ENCODE data around the gene TIMM44. TPM values are rescaled to one million over a fixed set of nuclear protein-coding genes. Genes with fewer than 3 reads are reported as not detected.

Gene TIMM44
- total RNA-seq, 1 donor from 2014 or later = 75.4 TPM

DNA sequence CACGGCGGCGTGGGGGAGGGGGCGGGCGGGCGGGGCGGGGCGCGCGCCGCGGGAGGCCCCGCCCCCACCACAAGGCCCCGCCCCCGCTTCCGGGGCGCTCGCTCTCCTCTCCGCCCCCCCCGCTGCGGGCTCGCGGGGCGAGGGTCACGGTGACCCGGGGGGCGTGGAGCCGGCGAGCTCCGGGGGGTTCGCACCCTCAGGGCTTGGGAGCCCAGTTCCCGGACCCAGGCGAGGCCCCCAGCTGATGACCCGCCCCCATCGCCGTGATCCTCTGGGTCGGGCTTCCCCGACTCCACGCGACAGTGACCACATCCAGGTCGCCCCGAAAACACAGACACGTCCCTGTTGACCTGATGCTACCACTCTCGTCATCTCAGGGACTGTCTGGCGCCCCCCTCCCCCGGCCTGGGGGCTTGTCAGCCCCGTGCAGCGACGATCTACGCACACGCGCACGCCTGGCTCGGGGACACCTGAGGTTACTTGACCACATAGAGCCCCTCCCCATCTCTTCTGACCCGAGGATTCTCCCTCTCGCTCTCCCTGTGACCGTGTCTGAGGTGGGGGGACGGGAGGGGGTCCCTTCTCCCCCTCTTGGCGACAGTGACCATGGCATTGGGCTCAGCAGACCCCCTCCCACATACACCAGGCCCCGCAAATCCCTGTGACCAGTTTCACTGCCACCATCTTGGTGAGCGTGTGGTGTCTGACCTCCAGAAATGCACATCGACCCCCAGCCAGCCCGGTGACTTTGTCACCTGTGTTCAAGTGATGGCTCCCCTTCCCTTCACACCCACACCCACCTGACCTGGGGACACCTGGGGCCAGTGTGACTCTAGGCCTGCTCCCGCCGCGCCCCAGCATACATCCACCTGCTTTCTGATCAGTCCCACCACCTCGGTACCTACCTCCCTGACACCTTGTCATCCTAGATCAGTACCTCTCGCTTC, 39.1 kb downstream of the TIMM44 start:
- TF ChIP-seq, protein P1, sequence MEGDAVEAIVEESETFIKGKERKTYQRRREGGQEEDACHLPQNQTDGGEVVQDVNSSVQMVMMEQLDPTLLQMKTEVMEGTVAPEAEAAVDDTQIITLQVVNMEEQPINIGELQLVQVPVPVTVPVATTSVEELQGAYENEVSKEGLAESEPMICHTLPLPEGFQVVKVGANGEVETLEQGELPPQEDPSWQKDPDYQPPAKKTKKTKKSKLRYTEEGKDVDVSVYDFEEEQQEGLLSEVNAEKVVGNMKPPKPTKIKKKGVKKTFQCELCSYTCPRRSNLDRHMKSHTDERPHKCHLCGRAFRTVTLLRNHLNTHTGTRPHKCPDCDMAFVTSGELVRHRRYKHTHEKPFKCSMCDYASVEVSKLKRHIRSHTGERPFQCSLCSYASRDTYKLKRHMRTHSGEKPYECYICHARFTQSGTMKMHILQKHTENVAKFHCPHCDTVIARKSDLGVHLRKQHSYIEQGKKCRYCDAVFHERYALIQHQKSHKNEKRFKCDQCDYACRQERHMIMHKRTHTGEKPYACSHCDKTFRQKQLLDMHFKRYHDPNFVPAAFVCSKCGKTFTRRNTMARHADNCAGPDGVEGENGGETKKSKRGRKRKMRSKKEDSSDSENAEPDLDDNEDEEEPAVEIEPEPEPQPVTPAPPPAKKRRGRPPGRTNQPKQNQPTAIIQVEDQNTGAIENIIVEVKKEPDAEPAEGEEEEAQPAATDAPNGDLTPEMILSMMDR (IDR thresholded peaks at IDR 0.05) = no peak
- DNase-seq (ENCODE audit: low spot score) = no peak
- Mint-ChIP-seq H3K27me3 (ENCODE audit: low read depth) (no peaks in the 10 kb centered on the region), H3K36me3 (ENCODE audit: low read depth) (peaks cover 6% of the 10 kb centered on the region), H3K27ac (ENCODE audit: unreplicated experiment) (peak overlapping the region; percentile 81), H3K4me1 (ENCODE audit: low read depth) (peaks cover 27% of the 10 kb centered on the region), H3K4me3 (ENCODE audit: unreplicated experiment) (peak overlapping the region; percentile 89), H3K9me3 (ENCODE audit: low read depth) (no peaks in the 10 kb centered on the region)

DNA sequence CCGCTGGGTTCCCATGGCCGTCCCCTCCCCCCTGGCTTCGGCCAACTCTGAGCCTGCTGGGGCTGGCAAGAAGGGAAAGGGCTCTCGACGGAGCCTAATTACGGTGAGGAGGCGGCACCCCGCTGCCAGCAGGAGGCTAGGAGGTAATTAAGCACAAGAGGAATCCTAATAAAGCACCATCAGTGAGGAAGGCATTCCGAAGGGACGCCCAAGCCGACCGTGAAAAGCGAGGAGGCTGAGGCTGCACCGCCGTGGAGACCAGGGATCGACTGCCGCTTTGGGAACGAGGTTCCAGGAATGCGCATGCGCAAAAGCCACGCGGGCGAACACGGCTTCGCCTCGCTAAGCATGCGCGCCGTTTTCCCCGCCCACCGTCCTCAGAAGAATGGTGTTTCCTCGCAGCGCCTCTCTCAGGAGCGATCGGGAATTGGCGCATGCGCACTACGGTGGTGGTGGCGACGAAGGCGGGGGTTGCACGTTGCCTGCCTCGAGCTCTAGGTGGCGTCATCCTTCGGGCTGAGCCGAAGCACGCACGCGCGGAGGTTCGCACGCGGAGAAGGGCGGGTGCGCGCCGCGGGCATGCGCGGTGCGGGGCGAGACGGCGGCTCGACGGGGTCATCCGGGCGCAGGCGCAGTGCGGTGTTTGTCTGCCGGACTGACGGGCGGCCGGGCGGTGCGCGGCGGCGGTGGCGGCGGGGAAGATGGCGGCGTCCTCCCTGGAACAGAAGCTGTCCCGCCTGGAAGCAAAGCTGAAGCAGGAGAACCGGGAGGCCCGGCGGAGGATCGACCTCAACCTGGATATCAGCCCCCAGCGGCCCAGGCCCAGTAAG, 40.0 kb downstream of the TIMM44 start, which contains the start of gene MAP2K7:
Gene MAP2K7, plus strand, starts transcription at position 634 of the 830 bp plus-strand sequence. Its CDS starts 68 bp downstream, at position 702.
- peak within 1 kb of the TSS; percentile 94 for H3K27ac Mint-ChIP-seq (ENCODE audit: unreplicated experiment)
- no peaks in the 10 kb centered on the region for H3K27me3 Mint-ChIP-seq (ENCODE audit: low read depth)
- DNase-seq (ENCODE audit: low spot score) = peak; percentile 99
- peak within 1 kb of the TSS; percentile 89 for H3K4me3 Mint-ChIP-seq (ENCODE audit: unreplicated experiment)
- H3K36me3 Mint-ChIP-seq (ENCODE audit: low read depth) = peaks cover 6% of the 10 kb centered on the region
- TF ChIP-seq, protein P1 (IDR thresholded peaks at IDR 0.05) = peak; percentile 78
- no peaks in the 10 kb centered on the region for H3K9me3 Mint-ChIP-seq (ENCODE audit: low read depth)
- H3K4me1 Mint-ChIP-seq (ENCODE audit: low read depth) = peaks cover 27% of the 10 kb centered on the region

DNA sequence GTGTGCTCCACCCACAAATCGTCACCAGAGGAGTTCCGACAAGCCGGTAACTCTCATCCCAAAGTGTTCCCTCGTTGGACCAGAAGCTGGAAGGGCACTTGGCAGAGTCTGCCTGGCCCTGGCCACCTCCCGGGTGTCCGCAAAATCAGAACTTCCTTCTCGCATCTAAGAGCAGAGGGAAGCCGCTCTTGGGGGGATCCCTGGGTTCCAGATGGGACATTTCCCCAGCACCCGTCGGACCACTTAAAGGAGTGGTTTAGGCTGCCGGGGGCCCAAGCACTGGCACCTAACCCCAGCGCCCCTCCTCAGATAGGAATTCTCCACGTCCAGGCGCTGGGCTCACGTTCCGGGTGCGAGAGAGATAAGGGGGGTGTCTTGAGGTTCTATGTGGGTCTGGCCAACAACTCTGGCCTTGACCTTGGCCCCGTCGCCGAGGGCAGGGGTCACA, 40.6 kb downstream of the TIMM44 start:
- H3K36me3 Mint-ChIP-seq (ENCODE audit: low read depth) = peaks cover 6% of the 10 kb centered on the region
- peak overlapping the region; percentile 94 for H3K27ac Mint-ChIP-seq (ENCODE audit: unreplicated experiment)
- H3K4me1 Mint-ChIP-seq (ENCODE audit: low read depth) = peaks cover 27% of the 10 kb centered on the region
- TF ChIP-seq, protein P1 (IDR thresholded peaks at IDR 0.05) = no peak
- no peaks in the 10 kb centered on the region for H3K27me3 Mint-ChIP-seq (ENCODE audit: low read depth)
- peak overlapping the region; percentile 89 for H3K4me3 Mint-ChIP-seq (ENCODE audit: unreplicated experiment)
- DNase-seq (ENCODE audit: low spot score) = no peak
- no peaks in the 10 kb centered on the region for H3K9me3 Mint-ChIP-seq (ENCODE audit: low read depth)

DNA sequence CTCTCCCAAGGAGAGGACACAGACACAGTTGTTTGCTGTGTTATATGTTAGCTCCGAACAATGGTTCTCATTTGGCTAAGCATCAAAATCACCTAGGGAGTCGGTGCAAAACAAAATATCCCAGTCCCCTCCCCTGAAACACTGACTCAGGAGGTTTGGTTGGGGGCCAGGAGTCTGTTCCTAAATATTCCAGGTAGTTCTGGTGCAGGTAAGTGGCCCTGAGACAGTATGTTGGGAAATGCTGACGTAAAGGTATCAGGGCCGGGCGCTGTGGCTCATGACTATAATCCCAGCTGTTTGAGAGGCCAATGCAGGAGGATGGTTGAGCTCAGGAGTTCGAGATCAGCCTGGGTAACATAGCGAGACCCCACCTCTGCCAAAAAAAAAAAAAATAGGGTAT, 42.1 kb downstream of the TIMM44 start:
- H3K27me3 Mint-ChIP-seq (ENCODE audit: low read depth) = no peaks in the 10 kb centered on the region
- H3K27ac Mint-ChIP-seq (ENCODE audit: unreplicated experiment) = no peak overlapping the region
- no peak for DNase-seq (ENCODE audit: low spot score)
- H3K4me3 Mint-ChIP-seq (ENCODE audit: unreplicated experiment) = no peak overlapping the region
- H3K9me3 Mint-ChIP-seq (ENCODE audit: low read depth) = no peaks in the 10 kb centered on the region
- TF ChIP-seq, protein P1 (IDR thresholded peaks at IDR 0.05) = no peak
- H3K4me1 Mint-ChIP-seq (ENCODE audit: low read depth) = peaks cover 27% of the 10 kb centered on the region
- peaks cover 6% of the 10 kb centered on the region for H3K36me3 Mint-ChIP-seq (ENCODE audit: low read depth)

DNA sequence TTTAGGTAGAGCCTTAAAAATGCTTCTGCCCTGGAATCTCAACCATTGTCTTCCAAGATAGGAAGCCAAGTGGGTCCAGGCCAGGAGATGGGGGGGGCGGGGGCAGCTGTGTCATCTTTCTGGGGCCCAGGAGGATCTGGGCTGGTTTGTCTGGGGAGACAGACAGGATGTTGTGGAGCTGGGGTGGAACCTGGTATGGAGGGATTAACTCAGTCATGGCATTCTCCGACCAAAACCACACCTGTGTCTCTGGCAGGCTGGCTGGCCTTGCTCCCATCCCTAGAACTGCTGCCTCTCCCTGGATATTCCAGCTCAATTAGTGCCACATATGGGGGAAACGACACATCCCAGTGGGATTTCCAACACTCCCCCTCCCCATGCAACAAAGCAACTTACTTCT, 42.5 kb downstream of the TIMM44 start:
- Mint-ChIP-seq H3K4me3 (ENCODE audit: unreplicated experiment) (no peak overlapping the region), H3K36me3 (ENCODE audit: low read depth) (peaks cover 6% of the 10 kb centered on the region), H3K4me1 (ENCODE audit: low read depth) (peaks cover 25% of the 10 kb centered on the region), H3K27me3 (ENCODE audit: low read depth) (no peaks in the 10 kb centered on the region), H3K27ac (ENCODE audit: unreplicated experiment) (no peak overlapping the region), H3K9me3 (ENCODE audit: low read depth) (no peaks in the 10 kb centered on the region)
- TF ChIP-seq, protein P1 (IDR thresholded peaks at IDR 0.05) = no peak
- no peak for DNase-seq (ENCODE audit: low spot score)
